ENCODE measurements around the gene KCNK7. TPM values are rescaled to one million over a fixed set of nuclear protein-coding genes. Genes with fewer than 3 reads are reported as not detected.

Gene KCNK7
- total RNA-seq, 1 donor: not detected

- DNase-seq (ENCODE audit: low read depth): no peak
- TF ChIP-seq, protein P1, sequence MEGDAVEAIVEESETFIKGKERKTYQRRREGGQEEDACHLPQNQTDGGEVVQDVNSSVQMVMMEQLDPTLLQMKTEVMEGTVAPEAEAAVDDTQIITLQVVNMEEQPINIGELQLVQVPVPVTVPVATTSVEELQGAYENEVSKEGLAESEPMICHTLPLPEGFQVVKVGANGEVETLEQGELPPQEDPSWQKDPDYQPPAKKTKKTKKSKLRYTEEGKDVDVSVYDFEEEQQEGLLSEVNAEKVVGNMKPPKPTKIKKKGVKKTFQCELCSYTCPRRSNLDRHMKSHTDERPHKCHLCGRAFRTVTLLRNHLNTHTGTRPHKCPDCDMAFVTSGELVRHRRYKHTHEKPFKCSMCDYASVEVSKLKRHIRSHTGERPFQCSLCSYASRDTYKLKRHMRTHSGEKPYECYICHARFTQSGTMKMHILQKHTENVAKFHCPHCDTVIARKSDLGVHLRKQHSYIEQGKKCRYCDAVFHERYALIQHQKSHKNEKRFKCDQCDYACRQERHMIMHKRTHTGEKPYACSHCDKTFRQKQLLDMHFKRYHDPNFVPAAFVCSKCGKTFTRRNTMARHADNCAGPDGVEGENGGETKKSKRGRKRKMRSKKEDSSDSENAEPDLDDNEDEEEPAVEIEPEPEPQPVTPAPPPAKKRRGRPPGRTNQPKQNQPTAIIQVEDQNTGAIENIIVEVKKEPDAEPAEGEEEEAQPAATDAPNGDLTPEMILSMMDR (IDR thresholded peaks at IDR 0.05; ENCODE audit: insufficient read depth, low read depth, low read length): no peak
- H3K4me3 ChIP-seq (ENCODE audit: low read depth, low read length): no peak overlapping the region
Measured at GRCh38 chr11:65583589-65583988, 12.0 kb downstream of the KCNK7 start.

GRCh38 chr11:65581928-65582327, 13.7 kb downstream of the KCNK7 start:
- DNase-seq (ENCODE audit: low read depth): no peak
- TF ChIP-seq, protein P1 (IDR thresholded peaks at IDR 0.05; ENCODE audit: insufficient read depth, low read depth, low read length): no peak
- H3K4me3 ChIP-seq (ENCODE audit: low read depth, low read length): no peak overlapping the region

DNA sequence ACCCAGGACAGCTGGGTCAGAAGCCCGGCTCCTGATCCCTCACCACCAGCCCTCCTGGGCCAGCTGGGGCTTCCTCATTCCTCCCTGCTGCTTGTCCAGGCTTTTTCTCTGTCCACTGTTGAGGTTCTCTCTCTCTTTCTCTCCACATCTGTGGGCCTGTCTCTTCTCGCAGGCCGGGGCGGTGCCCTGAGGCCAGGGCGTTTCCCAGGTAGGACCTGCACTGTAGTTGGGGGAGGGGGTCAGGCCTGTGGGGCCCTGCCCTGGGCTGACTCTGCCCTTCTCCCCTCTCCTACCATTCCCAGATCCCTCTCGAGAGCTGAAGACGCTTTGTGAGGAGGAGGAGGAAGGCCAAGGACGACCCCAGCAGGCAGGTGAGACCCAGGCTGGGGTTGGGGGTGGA, 14.8 kb downstream of the KCNK7 start:
- no peak for DNase-seq (ENCODE audit: low read depth)
- no peak overlapping the region for H3K4me3 ChIP-seq (ENCODE audit: low read depth, low read length)
- TF ChIP-seq, protein P1 (IDR thresholded peaks at IDR 0.05; ENCODE audit: insufficient read depth, low read depth, low read length): no peak

DNA sequence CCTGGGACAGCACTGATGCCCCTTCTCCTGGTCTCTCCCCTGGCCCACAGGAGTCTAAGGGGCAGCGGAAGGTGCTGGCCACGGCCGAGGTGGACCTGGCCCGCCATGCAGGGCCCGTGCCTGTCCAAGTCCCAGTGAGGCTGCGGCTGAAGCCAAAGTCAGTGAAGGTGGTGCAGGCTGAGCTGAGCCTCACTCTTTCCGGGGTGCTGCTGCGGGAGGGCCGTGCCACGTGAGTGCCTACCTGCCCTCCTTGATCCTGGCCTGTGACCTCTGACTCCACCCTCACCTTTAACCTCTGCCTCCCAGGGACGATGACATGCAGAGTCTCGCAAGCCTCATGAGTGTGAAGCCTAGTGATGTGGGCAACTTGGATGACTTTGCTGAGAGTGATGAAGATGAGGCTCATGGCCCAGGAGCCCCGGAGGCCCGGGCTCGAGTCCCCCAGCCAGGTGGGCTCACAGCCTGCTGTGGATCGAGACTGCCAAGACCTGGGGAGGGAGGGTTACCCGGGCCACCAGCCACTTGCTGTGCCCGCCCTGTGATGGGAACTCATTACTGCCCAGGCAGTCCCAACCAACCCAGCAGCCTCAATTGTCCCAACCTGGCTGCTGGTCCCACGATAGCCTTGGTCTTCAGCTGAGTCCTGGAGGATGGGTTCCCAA, 15.4 kb downstream of the KCNK7 start:
- TF ChIP-seq, protein P1 (IDR thresholded peaks at IDR 0.05; ENCODE audit: insufficient read depth, low read depth, low read length): no peak
- DNase-seq (ENCODE audit: low read depth): no peak
- H3K4me3 ChIP-seq (ENCODE audit: low read depth, low read length): no peak overlapping the region

- TF ChIP-seq, protein P1 (IDR thresholded peaks at IDR 0.05; ENCODE audit: insufficient read depth, low read depth, low read length): no peak
- no peak for DNase-seq (ENCODE audit: low read depth)
- no peak overlapping the region for H3K4me3 ChIP-seq (ENCODE audit: low read depth, low read length)
Measured at GRCh38 chr11:65579291-65579690, 16.3 kb downstream of the KCNK7 start.

- TF ChIP-seq, protein P1 (IDR thresholded peaks at IDR 0.05; ENCODE audit: insufficient read depth, low read depth, low read length): no peak
- DNase-seq (ENCODE audit: low read depth): no peak
- no peak overlapping the region for H3K4me3 ChIP-seq (ENCODE audit: low read depth, low read length)
Measured at GRCh38 chr11:65578667-65579066, 16.9 kb downstream of the KCNK7 start.

- TF ChIP-seq, protein P1 (IDR thresholded peaks at IDR 0.05; ENCODE audit: insufficient read depth, low read depth, low read length): no peak
- no peak overlapping the region for H3K4me3 ChIP-seq (ENCODE audit: low read depth, low read length)
- DNase-seq (ENCODE audit: low read depth): no peak
Measured at GRCh38 chr11:65578134-65578533, 17.5 kb downstream of the KCNK7 start.
